GM12878 (cell line): ENCODE data around the gene PIK3R5. TPM values are rescaled to one million over a fixed set of nuclear protein-coding genes. Genes with fewer than 3 reads are reported as not detected.
A peak's percentile ranks its signal among the peaks of the same experiment; 100 is the strongest.

ENCODE experiments used
- ASH2L ChIP-seq: fragments of 300-600, 200-600 bp; sonication (generic); IDR thresholded peaks from 2 replicates; pipeline ENCODE4 v1.6.1; 2017; ENCODE audit warnings: low read depth, mild to moderate bottlenecking, borderline replicate concordance
- ATF7 ChIP-seq: fragments of 450-650 bp; IDR thresholded peaks from 2 replicates; pipeline ENCODE4 v1.6.1; 2016; ENCODE audit warnings: low read depth, mild to moderate bottlenecking
- BACH1 ChIP-seq: fragments of 450-650 bp; IDR thresholded peaks from 2 replicates; pipeline ENCODE4 v1.6.1; 2017; ENCODE audit warnings: mild to moderate bottlenecking, borderline replicate concordance
- CREM ChIP-seq: IDR thresholded peaks from 2 replicates; pipeline ENCODE4 v1.6.1; 2014; ENCODE audit warnings: antibody characterized with exemption, low read depth
- EED ChIP-seq: sonication (generic); IDR thresholded peaks from 2 replicates; pipeline ENCODE4 v1.6.1; 2016; ENCODE audit warnings: antibody characterized with exemption, low read depth
- FOXK2 ChIP-seq: fragments of 450-650 bp; IDR thresholded peaks from 2 replicates; pipeline ENCODE4 v1.6.1; 2017; ENCODE audit warnings: mild to moderate bottlenecking, moderate library complexity
- GATAD2B ChIP-seq: fragments of 450-650 bp; conservative IDR thresholded peaks from 2 replicates; pipeline ENCODE4 v1.6.1; 2017; ENCODE audit warnings: low read depth, mild to moderate bottlenecking, moderate library complexity
- NR2F1 ChIP-seq: fragments of 450-650 bp; conservative IDR thresholded peaks from 2 replicates; pipeline ENCODE4 v1.6.1; 2017; ENCODE audit warnings: mild to moderate bottlenecking
- NRF1 ChIP-seq: conservative IDR thresholded peaks from 2 replicates; pipeline ENCODE4 v1.6.1; 2011; ENCODE audit warnings: mild to moderate bottlenecking, low read depth, low read length, improper control_type of control experiment
- POLR2A ChIP-seq: IDR thresholded peaks from 2 replicates; pipeline ENCODE4 v1.6.1; 2011; ENCODE audit warnings: low read depth, mild to moderate bottlenecking, low read length
- SMAD1 ChIP-seq: fragments of 450-650 bp; IDR thresholded peaks from 2 replicates; pipeline ENCODE4 v1.6.1; 2018; ENCODE audit warnings: mild to moderate bottlenecking, low read depth; ENCODE audit not compliant: partially characterized antibody
- SMARCA5 ChIP-seq: fragments of 450-650 bp; IDR thresholded peaks from 2 replicates; pipeline ENCODE4 v1.6.1; 2017; ENCODE audit warnings: mild to moderate bottlenecking
- SPI1 ChIP-seq: IDR thresholded peaks from 2 replicates; pipeline ENCODE4 v1.6.1; 2011; ENCODE audit warnings: low read depth, mild to moderate bottlenecking, low read length, moderate library complexity, borderline replicate concordance; ENCODE audit not compliant: insufficient read depth
- SREBF2 ChIP-seq: IDR thresholded peaks from 2 replicates; pipeline ENCODE4 v1.6.1; 2012; ENCODE audit warnings: mild to moderate bottlenecking, low read length
- TAF1 ChIP-seq: IDR thresholded peaks from 2 replicates; pipeline ENCODE4 v1.6.1; 2011; ENCODE audit warnings: mild to moderate bottlenecking, low read depth, low read length, borderline replicate concordance
- WRNIP1 ChIP-seq: IDR thresholded peaks from 2 replicates; pipeline ENCODE4 v1.6.1; 2011; ENCODE audit warnings: low read depth, low read length, improper control_type of control experiment, borderline replicate concordance
- polyA plus RNA-seq, 11 experiments: library from polyadenylated mRNA; depleted of rRNA in 4 of 11; unstranded in 6 of 11; stranded (reverse) in 5 of 11; fragments of >200 nt; fragmentation: Nextera tagmentation in 4 of 11; fragmentation: Illumina TruSeq in 1 of 11; extraction: Ambion mirVana in 4 of 11; extraction: Trizol in 1 of 11; gene quantifications; 1 replicate in 1 of 11; 2 replicates in 10 of 11; pipeline versions ENCODE4 v1.2.1 to v1.2.3, GENCODE V29; 2011 to 2016; ENCODE audit warnings: inconsistent platforms in 2 of 11, missing spikeins in 2 of 11, low read depth in 1 of 11
- total RNA-seq, 4 experiments: library from RNA; depleted of rRNA in 3 of 4; stranded (reverse); fragments of >200 nt in 3 of 4; fragmentation: Illumina TruSeq in 1 of 4; extraction: Trizol in 1 of 4; gene quantifications; 2 replicates each; pipeline versions ENCODE4 v1.2.1 to v1.2.3, GENCODE V29; 2013 to 2021
- TF ChIP-seq, protein P1 (sequence below): fragments of 450-650 bp; IDR thresholded peaks from 2 replicates; pipeline ENCODE4 v1.6.1; 2014; ENCODE audit warnings: mild to moderate bottlenecking
- TF ChIP-seq, protein P2 (sequence below): fragments of 450-650 bp; IDR thresholded peaks from 2 replicates; pipeline ENCODE4 v1.6.1; 2018; ENCODE audit warnings: borderline replicate concordance, mild to moderate bottlenecking; ENCODE audit not compliant: partially characterized antibody
- TF ChIP-seq, protein P3 (sequence below): IDR thresholded peaks from 2 replicates; pipeline ENCODE4 v1.6.1; 2012; ENCODE audit warnings: low read length, inconsistent platforms
- TF ChIP-seq, protein P4 (sequence below): IDR thresholded peaks from 2 replicates; pipeline ENCODE4 v1.6.1; 2012; ENCODE audit warnings: low read depth, low read length, improper control_type of control experiment
- TF ChIP-seq, protein P5 (sequence below): fragments of 450-650 bp; IDR thresholded peaks from 2 replicates; pipeline ENCODE4 v1.6.1; 2017; ENCODE audit warnings: antibody characterized with exemption, mild to moderate bottlenecking, moderate library complexity

Gene PIK3R5
- total and polyA plus RNA-seq, 10 of the 15 experiments (the other 5 are each of a cell fraction or from before 2014, with no cell fraction given), result 9.5 to 50.8 (median 35.5) TPM

DNA sequence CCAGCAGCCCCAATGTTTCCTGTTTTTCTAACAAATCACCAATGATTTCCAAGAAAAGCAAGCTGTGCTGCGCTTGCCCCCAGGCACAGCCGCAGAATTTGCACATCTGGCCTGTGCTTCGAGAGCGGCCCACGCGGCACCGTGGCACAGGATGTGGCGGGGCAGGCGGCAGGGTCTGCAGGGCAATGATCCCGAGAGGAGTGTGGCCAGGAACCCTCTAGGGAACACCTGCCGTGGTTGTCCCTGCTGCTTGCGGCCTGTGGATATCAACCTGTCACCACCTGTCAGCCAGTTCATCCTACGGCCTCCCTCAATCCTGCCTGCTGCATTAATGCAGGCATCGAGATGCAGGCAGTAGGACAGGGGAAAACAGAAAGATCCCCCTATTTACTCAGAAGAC lies 24.0 kb downstream of the PIK3R5 start (continued):
- TF ChIP-seq NRF1 (0 out of 2 replicates have a peak, but pooled peaks have one; percentile 9), BACH1 (peak; percentile 65; the same call in 1 of the 2 replicates), SMARCA5 (peak; percentile 83), NR2F1 (peak; percentile 75), POLR2A (0 out of 2 replicates have a peak, but pooled peaks have one; percentile 13), EED (peak; percentile 95), FOXK2 (no peak), SPI1 (no peak), ATF7 (no peak), SMAD1 (no peak), SREBF2 (no peak), GATAD2B (peak; percentile 95), ASH2L (no peak), WRNIP1 (no peak; the same call in 1 of the 2 replicates), CREM (no peak), TAF1 (no peak)
- TF ChIP-seq, protein P1, sequence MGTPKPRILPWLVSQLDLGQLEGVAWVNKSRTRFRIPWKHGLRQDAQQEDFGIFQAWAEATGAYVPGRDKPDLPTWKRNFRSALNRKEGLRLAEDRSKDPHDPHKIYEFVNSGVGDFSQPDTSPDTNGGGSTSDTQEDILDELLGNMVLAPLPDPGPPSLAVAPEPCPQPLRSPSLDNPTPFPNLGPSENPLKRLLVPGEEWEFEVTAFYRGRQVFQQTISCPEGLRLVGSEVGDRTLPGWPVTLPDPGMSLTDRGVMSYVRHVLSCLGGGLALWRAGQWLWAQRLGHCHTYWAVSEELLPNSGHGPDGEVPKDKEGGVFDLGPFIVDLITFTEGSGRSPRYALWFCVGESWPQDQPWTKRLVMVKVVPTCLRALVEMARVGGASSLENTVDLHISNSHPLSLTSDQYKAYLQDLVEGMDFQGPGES, result no peak
- TF ChIP-seq, protein P2, sequence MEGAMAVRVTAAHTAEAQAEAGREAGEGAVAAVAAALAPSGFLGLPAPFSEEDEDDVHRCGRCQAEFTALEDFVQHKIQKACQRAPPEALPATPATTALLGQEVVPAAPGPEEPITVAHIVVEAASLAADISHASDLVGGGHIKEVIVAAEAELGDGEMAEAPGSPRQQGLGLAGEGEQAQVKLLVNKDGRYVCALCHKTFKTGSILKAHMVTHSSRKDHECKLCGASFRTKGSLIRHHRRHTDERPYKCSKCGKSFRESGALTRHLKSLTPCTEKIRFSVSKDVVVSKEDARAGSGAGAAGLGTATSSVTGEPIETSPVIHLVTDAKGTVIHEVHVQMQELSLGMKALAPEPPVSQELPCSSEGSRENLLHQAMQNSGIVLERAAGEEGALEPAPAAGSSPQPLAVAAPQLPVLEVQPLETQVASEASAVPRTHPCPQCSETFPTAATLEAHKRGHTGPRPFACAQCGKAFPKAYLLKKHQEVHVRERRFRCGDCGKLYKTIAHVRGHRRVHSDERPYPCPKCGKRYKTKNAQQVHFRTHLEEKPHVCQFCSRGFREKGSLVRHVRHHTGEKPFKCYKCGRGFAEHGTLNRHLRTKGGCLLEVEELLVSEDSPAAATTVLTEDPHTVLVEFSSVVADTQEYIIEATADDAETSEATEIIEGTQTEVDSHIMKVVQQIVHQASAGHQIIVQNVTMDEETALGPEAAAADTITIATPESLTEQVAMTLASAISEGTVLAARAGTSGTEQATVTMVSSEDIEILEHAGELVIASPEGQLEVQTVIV, result no peak
- TF ChIP-seq, protein P3, sequence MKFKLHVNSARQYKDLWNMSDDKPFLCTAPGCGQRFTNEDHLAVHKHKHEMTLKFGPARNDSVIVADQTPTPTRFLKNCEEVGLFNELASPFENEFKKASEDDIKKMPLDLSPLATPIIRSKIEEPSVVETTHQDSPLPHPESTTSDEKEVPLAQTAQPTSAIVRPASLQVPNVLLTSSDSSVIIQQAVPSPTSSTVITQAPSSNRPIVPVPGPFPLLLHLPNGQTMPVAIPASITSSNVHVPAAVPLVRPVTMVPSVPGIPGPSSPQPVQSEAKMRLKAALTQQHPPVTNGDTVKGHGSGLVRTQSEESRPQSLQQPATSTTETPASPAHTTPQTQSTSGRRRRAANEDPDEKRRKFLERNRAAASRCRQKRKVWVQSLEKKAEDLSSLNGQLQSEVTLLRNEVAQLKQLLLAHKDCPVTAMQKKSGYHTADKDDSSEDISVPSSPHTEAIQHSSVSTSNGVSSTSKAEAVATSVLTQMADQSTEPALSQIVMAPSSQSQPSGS, result peak; percentile 35; the same call in 1 of the 2 replicates
- TF ChIP-seq, protein P4, sequence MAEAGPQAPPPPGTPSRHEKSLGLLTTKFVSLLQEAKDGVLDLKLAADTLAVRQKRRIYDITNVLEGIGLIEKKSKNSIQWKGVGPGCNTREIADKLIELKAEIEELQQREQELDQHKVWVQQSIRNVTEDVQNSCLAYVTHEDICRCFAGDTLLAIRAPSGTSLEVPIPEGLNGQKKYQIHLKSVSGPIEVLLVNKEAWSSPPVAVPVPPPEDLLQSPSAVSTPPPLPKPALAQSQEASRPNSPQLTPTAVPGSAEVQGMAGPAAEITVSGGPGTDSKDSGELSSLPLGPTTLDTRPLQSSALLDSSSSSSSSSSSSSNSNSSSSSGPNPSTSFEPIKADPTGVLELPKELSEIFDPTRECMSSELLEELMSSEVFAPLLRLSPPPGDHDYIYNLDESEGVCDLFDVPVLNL, result no peak
- TF ChIP-seq, protein P5, sequence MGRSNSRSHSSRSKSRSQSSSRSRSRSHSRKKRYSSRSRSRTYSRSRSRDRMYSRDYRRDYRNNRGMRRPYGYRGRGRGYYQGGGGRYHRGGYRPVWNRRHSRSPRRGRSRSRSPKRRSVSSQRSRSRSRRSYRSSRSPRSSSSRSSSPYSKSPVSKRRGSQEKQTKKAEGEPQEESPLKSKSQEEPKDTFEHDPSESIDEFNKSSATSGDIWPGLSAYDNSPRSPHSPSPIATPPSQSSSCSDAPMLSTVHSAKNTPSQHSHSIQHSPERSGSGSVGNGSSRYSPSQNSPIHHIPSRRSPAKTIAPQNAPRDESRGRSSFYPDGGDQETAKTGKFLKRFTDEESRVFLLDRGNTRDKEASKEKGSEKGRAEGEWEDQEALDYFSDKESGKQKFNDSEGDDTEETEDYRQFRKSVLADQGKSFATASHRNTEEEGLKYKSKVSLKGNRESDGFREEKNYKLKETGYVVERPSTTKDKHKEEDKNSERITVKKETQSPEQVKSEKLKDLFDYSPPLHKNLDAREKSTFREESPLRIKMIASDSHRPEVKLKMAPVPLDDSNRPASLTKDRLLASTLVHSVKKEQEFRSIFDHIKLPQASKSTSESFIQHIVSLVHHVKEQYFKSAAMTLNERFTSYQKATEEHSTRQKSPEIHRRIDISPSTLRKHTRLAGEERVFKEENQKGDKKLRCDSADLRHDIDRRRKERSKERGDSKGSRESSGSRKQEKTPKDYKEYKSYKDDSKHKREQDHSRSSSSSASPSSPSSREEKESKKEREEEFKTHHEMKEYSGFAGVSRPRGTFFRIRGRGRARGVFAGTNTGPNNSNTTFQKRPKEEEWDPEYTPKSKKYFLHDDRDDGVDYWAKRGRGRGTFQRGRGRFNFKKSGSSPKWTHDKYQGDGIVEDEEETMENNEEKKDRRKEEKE, result no peak
